ENCODE results near the gene EFNB2.

- TF ChIP-seq, protein P1, sequence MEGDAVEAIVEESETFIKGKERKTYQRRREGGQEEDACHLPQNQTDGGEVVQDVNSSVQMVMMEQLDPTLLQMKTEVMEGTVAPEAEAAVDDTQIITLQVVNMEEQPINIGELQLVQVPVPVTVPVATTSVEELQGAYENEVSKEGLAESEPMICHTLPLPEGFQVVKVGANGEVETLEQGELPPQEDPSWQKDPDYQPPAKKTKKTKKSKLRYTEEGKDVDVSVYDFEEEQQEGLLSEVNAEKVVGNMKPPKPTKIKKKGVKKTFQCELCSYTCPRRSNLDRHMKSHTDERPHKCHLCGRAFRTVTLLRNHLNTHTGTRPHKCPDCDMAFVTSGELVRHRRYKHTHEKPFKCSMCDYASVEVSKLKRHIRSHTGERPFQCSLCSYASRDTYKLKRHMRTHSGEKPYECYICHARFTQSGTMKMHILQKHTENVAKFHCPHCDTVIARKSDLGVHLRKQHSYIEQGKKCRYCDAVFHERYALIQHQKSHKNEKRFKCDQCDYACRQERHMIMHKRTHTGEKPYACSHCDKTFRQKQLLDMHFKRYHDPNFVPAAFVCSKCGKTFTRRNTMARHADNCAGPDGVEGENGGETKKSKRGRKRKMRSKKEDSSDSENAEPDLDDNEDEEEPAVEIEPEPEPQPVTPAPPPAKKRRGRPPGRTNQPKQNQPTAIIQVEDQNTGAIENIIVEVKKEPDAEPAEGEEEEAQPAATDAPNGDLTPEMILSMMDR (IDR thresholded peaks at IDR 0.05; ENCODE audit: low read length) = no peak
- TF ChIP-seq EZH2 (optimal IDR thresholded peaks at IDR 0.05; ENCODE audit: low read depth, low read length) (no peak), EZH2phosphoT487 (IDR thresholded peaks at IDR 0.05; ENCODE audit: low read length) (no peak)
Measured at GRCh38 chr13:106560821-106561220, 25.4 kb upstream of the EFNB2 start.

All from MM.1S (cell line).